A549 (cell line): Measurements from ENCODE around the gene PLEKHO1. TPM values are rescaled to one million over a fixed set of nuclear protein-coding genes. Genes with fewer than 3 reads are reported as not detected.

Experiments used
- ATAC-seq, 2 experiments: fragments of 200-7000 bp in 1 of 2; fragments of >200 bp in 1 of 2; cut with Nextera tagmentation in 1 of 2; cut with Tn5 transposase in 1 of 2; 3 replicates each; pipeline versions ENCODE4 v1.8.0 to v1.9.1; 2018 to 2020; ENCODE audit warnings: mild to moderate bottlenecking in 1 of 2, moderate library complexity in 1 of 2
- CTCF ChIA-PET: fragments of 300-600 bp; sonication (Branson Sonifier 250); formaldehyde crosslinking; extraction: SDS; loops from one replicate; lab custom pipeline; 2021; ENCODE audit warnings: antibody characterized with exemption, inconsistent platforms; lab: Yijun Ruan, JAX
- POLR2A ChIA-PET: fragments of 350-600 bp; formaldehyde crosslinking; extraction: SDS; loops from one replicate; lab custom pipeline; 2021; ENCODE audit warnings: antibody characterized with exemption, inconsistent platforms; lab: Yijun Ruan, JAX
- DNase-seq, 2 experiments: peaks; one replicate each; pipeline versions ENCODE4 v3.0.0 to v3.0.0-alpha.2; 2011 to 2016; ENCODE audit warnings: low read depth in 1 of 2, low spot score in 1 of 2
- FAIRE-seq: peaks from 2 replicates; lab custom pipeline; 2011; peaks lifted over from hg19 to GRCh38; lab: Jason Lieb, UNC
- H3K27ac ChIP-seq, 2 experiments: fragments of >200 bp; sonication (Bioruptor Twin); formaldehyde crosslinking; 3 replicates each; pipeline ENCODE4 v1.5.1; 2016 to 2017
- H3K4me1 ChIP-seq: fragments of >200 bp; sonication (Bioruptor Twin); formaldehyde crosslinking; 3 replicates; pipeline ENCODE4 v1.6.1; 2016
- H3K4me2 ChIP-seq: fragments of >200 bp; sonication (Bioruptor Twin); formaldehyde crosslinking; 3 replicates; pipeline ENCODE4 v1.6.1; 2016
- H3K4me3 ChIP-seq: fragments of >200 bp; sonication (Bioruptor Twin); formaldehyde crosslinking; 3 replicates; pipeline ENCODE4 v1.5.1; 2016
- H3K9me3 ChIP-seq: fragments of >200 bp; sonication (Bioruptor Twin); formaldehyde crosslinking; 3 replicates; pipeline ENCODE4 v1.6.1; 2016
- CHD4 ChIP-seq: fragments of 200-600 bp; sonication (generic); IDR thresholded peaks from 2 replicates; pipeline ENCODE4 v1.6.1; 2016; ENCODE audit warnings: antibody characterized with exemption, mild to moderate bottlenecking, borderline replicate concordance
- EHF ChIP-seq: fragments of 250-450 bp; sonication (Bioruptor Pico); IDR thresholded peaks from 2 replicates; pipeline ENCODE4 v1.5.0; 2020; ENCODE audit warnings: mild to moderate bottlenecking
- EHMT2 ChIP-seq: fragments of 200-600 bp; sonication (generic); IDR thresholded peaks from 2 replicates; pipeline ENCODE4 v1.6.1; 2016; ENCODE audit warnings: antibody characterized with exemption, low read depth, mild to moderate bottlenecking, moderate library complexity
- EP300 ChIP-seq, 2 experiments: fragments of >200 bp; sonication (Bioruptor Twin); formaldehyde crosslinking; IDR thresholded peaks; 2 replicates in 1 of 2; 3 replicates in 1 of 2; pipeline ENCODE4 v1.6.1; 2016 to 2017
- FOSB ChIP-seq: fragments of 250-450 bp; sonication (Bioruptor Pico); IDR thresholded peaks from 2 replicates; pipeline ENCODE4 v1.5.0; 2020; ENCODE audit warnings: mild to moderate bottlenecking, moderate library complexity
- FOSL2 ChIP-seq, 2 experiments: fragments of 450-650 bp in 1 of 2; fragments of >200 bp in 1 of 2; sonication (Bioruptor Twin) in 1 of 2; formaldehyde crosslinking; IDR thresholded peaks; 2 replicates each; pipeline versions ENCODE4 v1.5.0 to v1.6.1; 2016 to 2020; ENCODE audit warnings: mild to moderate bottlenecking in 1 of 2, moderate library complexity in 1 of 2
- GATA3 ChIP-seq: IDR thresholded peaks from 2 replicates; pipeline ENCODE4 v1.6.1; 2012; ENCODE audit warnings: borderline replicate concordance
- HMGXB4 ChIP-seq: fragments of 250-450 bp; sonication (Bioruptor Pico); IDR thresholded peaks from 2 replicates; pipeline ENCODE4 v1.5.0; 2021; ENCODE audit warnings: mild to moderate bottlenecking, moderate library complexity, borderline replicate concordance
- JUN ChIP-seq, 2 experiments: fragments of >200 bp; sonication (Bioruptor Twin); formaldehyde crosslinking; IDR thresholded peaks; 2 replicates in 1 of 2; 3 replicates in 1 of 2; pipeline ENCODE4 v1.6.1; 2016 to 2017
- JUNB ChIP-seq: fragments of >200 bp; sonication (Bioruptor Twin); formaldehyde crosslinking; IDR thresholded peaks from 2 replicates; pipeline ENCODE4 v1.6.1; 2016
- KDM1A ChIP-seq: fragments of 200-600 bp; sonication (generic); IDR thresholded peaks from 2 replicates; pipeline ENCODE4 v1.6.1; 2016; ENCODE audit warnings: low read depth, mild to moderate bottlenecking
- MAFK ChIP-seq: fragments of 450-650 bp; IDR thresholded peaks from 2 replicates; pipeline ENCODE4 v1.6.1; 2014; ENCODE audit not compliant: partially characterized antibody
- MAX ChIP-seq: IDR thresholded peaks from 2 replicates; pipeline ENCODE4 v1.6.1; 2012
- NR3C1 ChIP-seq: fragments of >200 bp; sonication (Bioruptor Twin); formaldehyde crosslinking; IDR thresholded peaks from 3 replicates; pipeline ENCODE4 v1.6.1; 2017
- PBX3 ChIP-seq: IDR thresholded peaks from 2 replicates; pipeline ENCODE4 v1.6.1; 2012
- PHF8 ChIP-seq: fragments of 200-600 bp; sonication (generic); IDR thresholded peaks from 2 replicates; pipeline ENCODE4 v1.6.1; 2016; ENCODE audit warnings: low read depth, mild to moderate bottlenecking, antibody characterized with exemption, moderate library complexity, borderline replicate concordance
- RAD21 ChIP-seq, 2 experiments: fragments of >200 bp in 1 of 2; sonication (Bioruptor Twin) in 1 of 2; formaldehyde crosslinking in 1 of 2; IDR thresholded peaks in 1 of 2; conservative IDR thresholded peaks in 1 of 2; 2 replicates in 1 of 2; 3 replicates in 1 of 2; pipeline ENCODE4 v1.6.1; 2012 to 2018; ENCODE audit warnings: inconsistent platforms in 1 of 2
- RARB ChIP-seq: fragments of 250-450 bp; sonication (Bioruptor Pico); IDR thresholded peaks from 2 replicates; pipeline ENCODE4 v1.8.0; 2021; ENCODE audit warnings: mild to moderate bottlenecking, moderate library complexity
- RNF2 ChIP-seq: fragments of 200-600 bp; sonication (generic); IDR thresholded peaks from 2 replicates; pipeline ENCODE4 v1.6.1; 2016; ENCODE audit warnings: low read depth, mild to moderate bottlenecking, antibody characterized with exemption, moderate library complexity, borderline replicate concordance
- TP53 ChIP-seq: fragments of 250-450 bp; sonication (Bioruptor Pico); IDR thresholded peaks from 2 replicates; pipeline ENCODE4 v1.5.0; 2021; ENCODE audit warnings: mild to moderate bottlenecking, moderate library complexity
- USF2 ChIP-seq: fragments of 450-650 bp; IDR thresholded peaks from 2 replicates; pipeline ENCODE4 v1.6.1; 2014; ENCODE audit warnings: antibody characterized with exemption
- ZC3H11A ChIP-seq: fragments of 450-650 bp; IDR thresholded peaks from 2 replicates; pipeline ENCODE4 v1.6.1; 2014; ENCODE audit warnings: antibody characterized with exemption, mild to moderate bottlenecking
- ZFP36 ChIP-seq: fragments of 450-650 bp; IDR thresholded peaks from 2 replicates; pipeline ENCODE4 v1.6.1; 2014; ENCODE audit warnings: borderline replicate concordance; ENCODE audit not compliant: partially characterized antibody
- ZSCAN20 ChIP-seq: fragments of 250-450 bp; sonication (Bioruptor Pico); IDR thresholded peaks from 2 replicates; pipeline ENCODE4 v1.8.0; 2022; ENCODE audit warnings: mild to moderate bottlenecking, moderate library complexity
- WGBS: methylation state at CpG from one replicate; pipeline ENCODE4 v1.1.6; 2017; ENCODE audit errors: missing lambda C conversion rate; 5-methylcytosine and 5-hydroxymethylcytosine counted together
- polyA plus RNA-seq, 4 experiments: library from polyadenylated mRNA; depleted of rRNA in 3 of 4; stranded (reverse); fragments of >200 nt; fragmentation: RNase III in 1 of 4; extraction: RNeasy Plus Mini Kit Qiagen cat#74134 plus additional on column Dnase treatment in 1 of 4; gene quantifications; 2 replicates in 3 of 4; 3 replicates in 1 of 4; pipeline ENCODE4 v1.2.3, GENCODE V29; 2011 to 2017

The PLEKHO1 gene
- polyA plus RNA-seq, 2 of the 4 experiments (the other 2 are of a cell fraction): 2.5 to 5.5 TPM

- no peak for FAIRE-seq
Measured at GRCh38 chr1:150178548-150178947, 28.8 kb downstream of the PLEKHO1 start.

GRCh38 chr1:150179867-150180266 lies 30.2 kb downstream of the PLEKHO1 start:
- TF ChIP-seq MAFK (peak; percentile 77), HMGXB4 (no peak), JUN (IDR thresholded peaks at IDR 0.05) (no peak), RNF2 (no peak), CHD4 (no peak)
- CTCF ChIA-PET: interaction anchor here (1.3 kb wide), 1 partner anchor 291 kb away, joined by 3 read pairs; no protein-coding TSS in a partner anchor

More at GRCh38 chr1:150178548-150178947, 28.8 kb downstream of the PLEKHO1 start:
- H3K4me2 ChIP-seq: no peak overlapping the region
- DNase-seq (no peak), ATAC-seq (no peak)
- POLR2A ChIA-PET: interaction anchor here (1.2 kb wide), 1 partner anchor 292 kb away, joined by 3 read pairs; a partner anchor contains a TSS
- CTCF ChIA-PET: interaction anchor here (0.8 to 8.0 kb wide), 6 partner anchors 9 to 330 kb away, joined by 3 to 73 read pairs (median 4); no protein-coding TSS in a partner anchor
- H3K4me1 ChIP-seq: no peaks in the 10 kb centered on the region
- no peak overlapping the region for H3K4me3 ChIP-seq
- no peaks in the 10 kb centered on the region for H3K9me3 ChIP-seq
- no peak for TF ChIP-seq TP53 (CRISPR knock-in tag)
- TF ChIP-seq ZFP36: no peak
- TF ChIP-seq EHMT2: no peak
- TF ChIP-seq FOSL2 (IDR thresholded peaks at IDR 0.05): no peak
- no peak for TF ChIP-seq FOSL2 (CRISPR knock-in tag; IDR thresholded peaks at IDR 0.05)
- no peak for TF ChIP-seq PHF8
- TF ChIP-seq JUNB: no peak
- no peak for TF ChIP-seq EHF (CRISPR knock-in tag)
- no peak for TF ChIP-seq RARB
- TF ChIP-seq ZC3H11A: no peak
- no peak for TF ChIP-seq GATA3
- TF ChIP-seq, all 56 proteins: peak for 0
- H3K27ac ChIP-seq: no peak overlapping the region

GRCh38 chr1:150180474-150180873 lies 30.8 kb downstream of the PLEKHO1 start:
- no peaks in the 10 kb centered on the region for H3K9me3 ChIP-seq
- no peak for ATAC-seq
- POLR2A ChIA-PET: no interaction called here
- no peak overlapping the region for H3K27ac ChIP-seq
- 68% methylated on average over 5 of the region's 5 CpGs for WGBS
- no peak overlapping the region for H3K4me3 ChIP-seq
- H3K4me2 ChIP-seq: no peak overlapping the region
- H3K4me1 ChIP-seq: no peaks in the 10 kb centered on the region
- TF ChIP-seq KDM1A: no peak
- TF ChIP-seq ZSCAN20 (CRISPR knock-in tag): no peak
- CTCF ChIA-PET: interaction anchor here (1.3 kb wide), 1 partner anchor 292 kb away, joined by 3 read pairs; no protein-coding TSS in a partner anchor
- FAIRE-seq: no peak
- DNase-seq: no peak

More at GRCh38 chr1:150179867-150180266, 30.2 kb downstream of the PLEKHO1 start:
- no peaks in the 10 kb centered on the region for H3K9me3 ChIP-seq
- no peak overlapping the region for H3K4me2 ChIP-seq
- no peak overlapping the region for H3K27ac ChIP-seq
- no peak for ATAC-seq
- POLR2A ChIA-PET: no interaction called here
- no peak for DNase-seq
- H3K4me3 ChIP-seq: no peak overlapping the region
- FAIRE-seq: no peak
- 79% methylated on average over 7 of the region's 7 CpGs for WGBS
- H3K4me1 ChIP-seq: no peaks in the 10 kb centered on the region

GRCh38 chr1:150182247-150182646 lies 32.5 kb downstream of the PLEKHO1 start:
- Histone ChIP-seq H3K4me1 (peaks cover 11% of the 10 kb centered on the region; the same call in 2 of the 3 replicates), H3K4me3 (no peak overlapping the region), H3K9me3 (no peaks in the 10 kb centered on the region), H3K4me2 (no peak overlapping the region), H3K27ac (no peak overlapping the region)
- ChIA-PET POLR2A (interaction anchor here (0.6 kb wide), 1 partner anchor 640 kb away, joined by 3 read pairs; no protein-coding TSS in a partner anchor), CTCF (interaction anchor here (1.2 to 2.0 kb wide), 4 partner anchors 13 to 294 kb away, joined by 4 to 9 read pairs (median 6); a partner anchor contains a TSS)
- FAIRE-seq: no peak
- ATAC-seq: no peak
- no peak for DNase-seq
- WGBS: 84% methylated on average over 11 of the region's 11 CpGs
- no peak for TF ChIP-seq NR3C1
- no peak for TF ChIP-seq FOSB (CRISPR knock-in tag)
- no peak for TF ChIP-seq USF2
- TF ChIP-seq ZFP36: no peak
- TF ChIP-seq MAX: no peak
- no peak for TF ChIP-seq GATA3
- no peak for TF ChIP-seq MAFK
- no peak for TF ChIP-seq RAD21 (conservative IDR thresholded peaks at IDR 0.05 in 1 of 2, IDR thresholded peaks at IDR 0.05 in 1 of 2)
- TF ChIP-seq PBX3: no peak
- TF ChIP-seq EP300 (IDR thresholded peaks at IDR 0.05): no peak
- no peak for TF ChIP-seq ZC3H11A
- no peak for TF ChIP-seq HMGXB4
- no peak for TF ChIP-seq RARB
